ENCODE measurements around the gene TRAF3IP1.
"Not testable (repeated sequence)": the region's sequence is repeated elsewhere in the genome, so short reads cannot be mapped to it uniquely, and the experiment has no call there.

Gene TRAF3IP1

DNA sequence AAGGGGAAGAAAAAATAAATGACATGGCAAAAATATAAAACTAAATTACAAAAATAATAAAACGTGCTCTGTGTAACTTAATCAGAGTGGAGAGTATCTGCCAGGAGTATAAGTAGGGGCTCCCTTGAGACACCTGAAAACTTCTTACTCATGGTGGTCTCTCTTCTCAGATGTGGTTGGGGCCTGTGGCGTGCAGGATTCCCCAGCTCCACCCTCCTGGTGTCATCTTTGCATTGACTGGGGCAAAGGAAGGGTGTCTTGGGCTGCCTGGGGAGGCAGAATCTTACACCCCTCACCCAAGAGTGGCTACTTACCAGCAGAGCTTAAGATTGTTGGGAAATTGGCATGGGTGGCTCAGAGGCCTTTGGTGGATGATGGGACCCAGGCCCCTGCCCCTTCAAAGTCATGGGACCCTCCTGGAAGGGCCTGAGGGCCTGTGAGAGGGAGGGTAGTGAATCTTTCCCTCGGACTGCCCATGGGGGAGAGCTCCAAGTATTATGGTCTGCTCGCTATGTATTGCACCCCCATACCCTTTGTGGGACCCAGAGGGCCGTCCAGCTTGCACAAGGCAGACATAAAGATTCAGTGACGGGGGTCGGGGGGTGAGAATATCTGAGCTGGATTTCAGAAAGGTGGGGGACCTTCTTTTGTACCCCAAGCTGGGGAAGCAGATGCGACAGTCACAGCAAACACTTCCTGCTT, 6.9 kb upstream of the TRAF3IP1 start:
- DNase-seq, result no peak

DNA sequence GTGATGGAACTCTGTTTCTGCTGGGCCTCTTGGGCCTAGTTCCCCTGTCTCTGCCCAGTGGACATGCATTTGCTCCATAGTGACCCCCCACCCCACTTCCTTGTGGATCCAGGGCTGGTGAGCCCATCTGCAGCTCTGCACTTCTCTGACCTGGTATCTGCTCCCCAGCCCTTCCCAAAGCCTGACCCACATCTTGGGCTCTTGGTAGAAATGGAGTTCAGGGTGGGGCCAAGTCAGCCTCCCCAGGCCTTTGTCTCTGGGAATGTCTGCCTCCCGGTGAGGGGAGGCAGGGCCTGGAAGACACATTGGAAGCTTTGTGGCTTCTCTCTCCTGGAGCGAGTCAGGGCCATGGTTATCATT, 6.3 kb upstream of the TRAF3IP1 start:
- no peak for DNase-seq

DNA sequence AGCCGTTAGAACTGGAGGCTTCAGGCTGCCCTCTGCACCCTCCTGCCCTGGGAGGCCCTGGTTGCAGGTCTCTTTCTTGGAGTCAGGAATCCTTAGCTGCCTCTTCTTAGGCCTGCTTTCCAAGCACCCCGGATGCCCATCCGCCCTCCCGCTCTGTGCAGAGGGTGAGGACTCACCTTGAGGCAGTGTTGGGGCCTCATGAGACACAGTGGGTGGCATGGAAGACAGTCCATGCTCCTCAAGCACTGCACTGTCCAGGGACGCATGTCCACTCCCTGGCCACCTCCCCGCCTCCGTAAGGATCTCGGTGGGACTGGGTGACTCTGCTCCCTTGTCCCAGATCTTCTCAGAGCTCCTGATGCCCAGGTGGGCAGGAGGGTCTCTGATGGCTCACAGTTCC, 5.7 kb upstream of the TRAF3IP1 start:
- DNase-seq, result no peak

DNA sequence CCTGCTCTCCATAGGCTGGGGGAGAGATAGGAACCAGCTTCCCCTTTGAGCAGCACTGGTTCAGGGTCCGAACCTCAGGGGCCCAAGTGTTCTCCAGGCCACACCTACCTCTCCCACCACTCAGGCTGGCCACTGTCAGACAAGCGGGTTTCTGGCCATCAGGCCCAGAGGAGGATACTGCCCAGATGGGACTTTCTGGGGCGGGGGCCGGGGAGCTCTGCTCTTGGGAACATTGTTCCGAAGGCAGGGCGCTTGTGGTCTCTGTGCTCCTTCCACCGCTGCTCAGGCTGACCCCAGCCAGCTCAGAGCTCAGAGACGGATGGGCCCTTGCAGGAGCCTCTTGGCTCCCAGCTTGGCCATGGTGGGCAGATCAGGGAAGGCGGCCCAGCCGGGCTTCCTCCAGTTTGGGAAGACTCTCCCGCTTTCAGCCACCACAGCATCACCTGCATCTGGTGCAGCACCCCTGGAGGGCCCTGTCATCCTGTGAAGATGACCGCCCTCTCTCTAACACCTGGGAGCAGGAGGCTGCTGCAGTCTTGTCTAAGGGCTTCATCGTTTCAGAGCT, 5.2 kb upstream of the TRAF3IP1 start:
- DNase-seq, result no peak

DNA sequence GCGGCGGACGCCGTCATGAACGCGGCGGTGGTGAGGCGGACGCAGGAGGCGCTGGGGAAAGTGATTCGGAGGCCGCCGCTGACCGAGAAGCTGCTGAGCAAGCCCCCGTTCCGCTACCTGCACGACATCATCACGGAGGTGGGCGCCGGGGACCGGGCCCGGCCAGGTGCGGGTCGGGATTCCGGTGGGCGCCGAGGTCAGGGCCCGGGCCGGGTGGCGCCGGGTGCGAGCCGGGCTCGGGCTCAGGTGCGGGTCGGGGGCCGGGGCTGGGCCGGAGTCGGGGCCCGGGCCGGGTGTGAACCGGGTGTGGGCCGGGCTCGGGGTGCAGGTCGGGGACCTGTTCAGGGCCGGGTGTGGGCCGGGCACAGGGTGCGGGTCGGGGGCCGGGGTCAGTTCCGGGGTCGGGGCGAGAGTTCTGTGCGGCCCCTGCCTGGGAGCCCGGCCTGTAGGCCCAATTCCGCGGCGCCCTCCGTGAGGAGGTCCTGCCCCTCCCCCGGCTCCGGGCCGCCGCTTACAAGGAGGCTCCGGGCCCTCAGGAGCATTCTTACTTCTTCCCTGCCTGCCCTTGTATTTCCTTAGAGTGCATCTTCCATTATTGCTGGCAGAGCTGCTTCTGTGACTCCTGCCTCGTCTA, 447 bp downstream of the TRAF3IP1 start:
- no peak for DNase-seq

DNA sequence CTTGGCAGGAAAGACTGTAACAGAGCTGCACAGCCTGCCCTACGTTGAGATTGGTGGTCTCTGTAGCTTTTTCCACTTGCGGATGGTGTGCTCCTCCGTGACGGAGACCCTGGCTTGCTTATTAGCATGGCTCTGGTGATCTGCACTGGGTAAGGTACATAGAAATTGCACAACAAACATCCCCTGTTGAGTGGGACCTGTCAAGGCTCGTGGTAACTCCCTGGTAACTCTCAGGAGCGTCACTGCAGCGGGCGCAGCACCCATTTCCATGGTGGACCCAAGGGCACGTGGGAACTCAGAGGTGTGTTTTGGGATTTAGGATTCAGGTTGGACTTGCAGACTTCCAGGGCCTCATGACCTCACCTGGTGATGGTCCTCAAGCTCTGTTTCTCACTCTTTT, 1.1 kb downstream of the TRAF3IP1 start:
- no peak for DNase-seq

DNA sequence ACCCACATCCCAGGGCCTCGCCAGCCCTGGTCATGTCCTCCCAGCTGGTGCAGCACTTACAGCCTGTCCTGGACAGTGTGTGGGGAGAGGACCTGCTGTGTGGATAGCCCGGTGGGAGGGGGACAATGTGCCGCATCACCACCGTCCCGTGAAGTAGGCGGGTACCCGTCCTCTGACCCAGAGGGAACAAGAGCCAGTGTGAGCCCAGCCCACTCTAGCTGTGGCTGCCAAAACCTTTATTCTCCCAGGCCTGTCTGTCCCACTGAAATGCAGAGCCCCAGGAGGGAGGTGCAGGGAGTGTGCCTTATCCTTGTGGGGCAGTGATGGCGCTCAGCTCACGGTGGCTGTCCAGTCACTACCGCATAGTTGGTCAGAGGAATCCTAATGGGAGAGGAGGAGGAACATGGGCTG, 1.7 kb downstream of the TRAF3IP1 start:
- DNase-seq, result no peak

DNA sequence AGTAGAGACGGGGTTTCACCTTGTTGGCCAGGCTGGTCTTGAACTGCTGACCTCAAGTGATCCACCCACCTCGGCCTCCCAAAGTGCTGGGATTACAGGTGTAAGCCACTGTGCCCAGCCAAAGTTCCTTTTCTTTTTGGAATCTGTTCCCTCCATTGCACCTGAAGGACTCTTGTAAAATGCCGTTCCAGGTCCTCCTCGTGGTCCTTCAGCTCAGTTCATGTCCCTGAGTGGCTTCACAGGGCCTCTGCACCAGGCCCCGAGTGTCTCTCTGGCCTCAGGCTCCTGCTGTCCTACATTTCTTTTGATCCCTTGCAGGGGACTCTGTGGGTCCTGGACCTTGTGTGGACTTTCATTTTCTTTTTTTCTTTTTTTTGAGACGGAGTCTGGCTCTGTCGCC, 3.9 kb downstream of the TRAF3IP1 start:
- DNase-seq, result not testable (repeated sequence)

DNA sequence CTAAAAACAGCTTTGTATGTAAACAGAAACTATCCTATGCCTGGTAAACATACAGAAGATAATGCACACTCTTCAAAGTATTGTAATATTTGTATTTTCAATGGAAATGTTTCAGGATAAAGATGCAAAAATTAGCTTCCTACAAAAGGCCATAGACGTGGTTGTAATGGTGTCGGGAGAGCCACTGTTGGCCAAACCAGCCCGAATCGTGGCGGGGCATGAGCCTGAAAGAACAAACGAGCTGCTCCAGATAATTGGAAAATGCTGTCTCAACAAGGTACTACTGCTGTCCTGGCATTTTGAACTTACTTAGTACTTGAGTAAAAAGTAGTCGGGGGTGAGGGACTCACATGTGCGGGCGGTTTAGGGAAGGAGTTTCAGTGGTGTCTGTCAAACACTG, 5.4 kb downstream of the TRAF3IP1 start:
- no peak for DNase-seq

DNA sequence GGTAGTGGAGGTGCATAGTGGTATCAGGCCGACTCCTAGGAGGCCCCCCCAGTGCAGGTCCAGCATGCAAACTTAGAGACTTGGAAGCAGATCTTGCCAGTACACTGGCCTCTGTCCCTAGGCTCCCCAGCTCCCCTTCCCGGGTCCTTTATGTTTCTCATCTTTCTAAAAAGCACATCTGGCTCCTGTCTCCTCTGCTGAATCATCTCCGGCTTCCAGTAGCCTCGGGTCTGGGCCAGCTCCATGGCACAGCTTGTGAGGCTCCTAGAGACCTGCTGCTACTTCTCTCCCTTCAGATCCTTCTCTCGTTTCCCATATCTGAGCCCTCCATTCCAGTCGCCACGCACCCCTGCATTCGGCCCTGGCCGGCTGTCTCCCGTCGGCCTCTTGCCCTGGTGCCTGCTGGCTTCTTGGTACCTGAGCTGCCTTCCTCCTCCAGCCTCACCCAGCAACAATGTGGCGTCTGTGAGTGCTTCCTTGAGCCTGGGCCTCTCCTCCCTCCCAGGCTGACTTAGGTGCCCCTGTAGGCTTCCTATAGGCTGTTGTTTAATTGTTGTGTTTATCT, 6.6 kb downstream of the TRAF3IP1 start:
- no peak for DNase-seq

DNA sequence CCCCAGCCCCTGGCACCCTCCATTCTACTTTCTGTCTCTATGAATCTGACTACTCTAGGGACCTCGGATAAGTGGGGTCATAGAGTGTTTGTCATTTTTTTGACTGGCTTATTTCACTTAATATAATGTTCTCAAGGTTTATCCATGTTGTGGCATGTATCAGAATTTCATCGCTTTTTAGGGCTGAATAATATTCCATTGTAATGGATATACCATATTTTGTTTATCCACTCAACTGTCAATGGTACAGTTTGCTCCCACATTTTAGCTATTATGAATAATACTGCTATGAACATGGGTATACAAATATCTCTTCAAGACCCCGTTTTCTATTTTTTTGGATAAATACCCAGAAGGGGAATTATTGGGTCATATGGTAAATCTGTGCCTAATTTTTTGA, 7.4 kb downstream of the TRAF3IP1 start:
- DNase-seq, result no peak

DNA sequence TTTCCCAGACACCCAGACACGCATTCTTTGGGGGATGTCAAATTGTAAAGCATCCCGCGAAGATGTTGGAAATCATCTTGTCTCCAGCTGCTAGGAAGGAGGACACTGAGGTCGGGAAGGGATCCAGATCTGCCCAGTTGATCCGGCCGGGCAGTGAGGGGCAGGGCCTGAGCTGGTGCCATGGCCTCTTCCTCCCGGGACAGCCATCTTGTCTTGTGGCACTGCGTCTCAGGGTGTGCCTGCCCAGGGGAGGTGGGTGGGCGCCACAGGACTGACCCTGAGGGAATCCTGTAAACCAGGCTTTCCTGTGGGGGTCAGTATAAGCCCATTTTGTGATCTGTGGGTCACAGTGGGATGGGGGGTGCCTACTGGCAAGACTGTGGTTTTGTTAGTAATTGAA, 10.1 kb downstream of the TRAF3IP1 start:
- no peak for DNase-seq

DNA sequence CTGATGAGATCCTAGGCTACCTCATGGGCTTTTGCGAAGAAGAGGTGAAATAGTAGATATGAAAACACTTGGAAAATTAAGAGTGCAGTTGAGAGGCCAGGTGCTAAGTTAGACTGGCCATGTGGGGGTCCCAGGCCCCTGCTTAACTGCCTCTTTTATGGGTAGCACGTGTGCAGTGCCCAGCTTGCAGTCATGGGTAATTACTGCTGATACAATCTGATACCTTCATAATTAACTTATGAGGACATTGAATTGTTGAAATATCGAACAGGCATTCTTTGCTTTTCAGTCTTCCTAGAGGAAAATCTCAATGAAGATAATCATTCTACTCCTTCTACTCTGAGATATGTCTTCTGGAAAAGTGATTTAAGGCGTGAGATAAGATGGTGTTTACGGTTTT, 11.6 kb downstream of the TRAF3IP1 start:
- no peak for DNase-seq

DNA sequence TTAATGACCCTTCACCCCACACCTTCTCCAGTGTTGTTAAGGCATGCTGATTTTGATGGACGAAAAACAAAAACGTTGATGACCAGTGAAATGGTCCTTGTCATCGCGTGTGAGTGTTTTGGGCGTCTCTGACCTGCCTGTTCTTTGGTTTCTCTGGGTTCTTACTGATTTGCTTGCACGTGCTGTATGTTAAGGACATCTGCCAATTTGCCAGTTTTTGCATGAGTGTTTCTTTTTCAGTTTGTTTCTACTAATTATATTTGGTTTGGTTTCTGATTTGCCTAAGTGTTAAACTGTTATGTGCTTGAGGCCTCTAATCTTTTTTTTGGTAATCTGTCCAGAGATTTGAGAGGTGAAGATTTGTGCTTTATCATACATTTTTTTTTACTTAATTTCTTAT, 14.6 kb downstream of the TRAF3IP1 start:
- no peak for DNase-seq

DNA sequence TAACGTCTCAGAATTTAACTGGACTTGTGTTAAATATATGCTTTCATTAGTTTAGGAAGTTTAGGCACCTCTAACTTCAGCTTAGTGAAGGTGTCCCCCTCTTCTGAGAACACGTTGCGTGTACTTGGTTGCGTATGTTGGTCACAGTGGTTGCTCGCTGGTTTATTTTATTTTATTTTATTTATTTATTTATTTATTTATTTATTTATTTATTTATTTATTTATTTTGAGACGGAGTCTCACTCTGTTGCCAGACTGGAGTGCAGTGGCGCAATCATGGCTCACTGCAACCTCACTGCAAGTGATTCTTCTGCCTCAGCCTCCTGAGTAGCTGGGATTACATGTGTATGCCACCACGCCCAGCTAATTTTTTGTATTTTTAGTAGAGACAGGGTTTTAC, 15.3 kb downstream of the TRAF3IP1 start:
- DNase-seq, result not testable (repeated sequence)

DNA sequence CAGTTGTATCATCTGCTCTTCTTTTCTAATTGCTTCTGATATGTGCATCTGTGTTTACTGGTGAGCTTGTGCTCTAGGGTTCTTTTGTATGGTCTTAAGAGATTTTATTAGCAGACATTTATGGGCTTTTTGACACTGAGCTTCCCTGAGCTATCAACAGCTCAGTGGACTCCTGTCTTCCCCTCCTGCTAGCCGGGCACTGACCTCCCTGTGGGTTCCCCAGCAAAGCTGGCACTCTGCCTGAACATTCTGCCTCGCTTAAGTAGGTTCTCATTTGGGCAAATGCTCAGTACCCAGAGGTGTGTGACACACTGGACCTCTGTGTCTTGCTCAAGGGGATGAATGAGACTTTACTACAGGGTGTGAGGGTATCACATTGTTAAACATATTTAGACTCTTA, 15.8 kb downstream of the TRAF3IP1 start:
- no peak for DNase-seq

DNA sequence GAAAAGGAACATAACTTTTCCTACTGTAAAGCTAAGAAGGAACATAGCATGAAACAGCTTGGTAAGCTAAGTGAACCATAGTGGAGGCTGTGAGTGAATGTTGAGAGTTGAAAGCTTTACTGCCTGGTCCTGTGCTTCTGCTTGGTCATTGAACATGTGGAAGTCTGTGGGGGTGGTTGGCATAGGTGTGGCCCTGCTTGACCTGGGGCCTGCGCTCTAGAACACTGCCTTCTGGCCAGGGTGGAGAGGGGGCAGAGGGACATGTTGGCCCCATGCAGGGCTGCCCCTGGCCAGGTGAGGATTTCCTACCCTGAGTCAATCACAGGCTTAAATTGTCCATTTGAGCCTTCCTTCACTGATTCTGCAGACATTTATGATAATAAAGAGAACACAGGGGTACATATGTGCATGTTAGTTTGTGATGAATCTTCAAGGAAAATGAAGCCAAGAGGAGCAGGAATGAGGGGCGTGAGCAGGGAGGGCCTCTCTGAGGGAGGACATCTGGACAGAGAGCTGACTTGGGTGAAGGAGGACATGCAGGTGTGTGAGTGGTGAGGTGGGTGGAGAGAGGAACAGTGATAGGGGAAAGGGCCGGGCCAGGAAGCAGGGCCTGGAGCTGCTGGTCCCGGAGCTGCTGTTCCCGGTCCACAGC, 16.6 kb downstream of the TRAF3IP1 start:
- DNase-seq, result no peak

DNA sequence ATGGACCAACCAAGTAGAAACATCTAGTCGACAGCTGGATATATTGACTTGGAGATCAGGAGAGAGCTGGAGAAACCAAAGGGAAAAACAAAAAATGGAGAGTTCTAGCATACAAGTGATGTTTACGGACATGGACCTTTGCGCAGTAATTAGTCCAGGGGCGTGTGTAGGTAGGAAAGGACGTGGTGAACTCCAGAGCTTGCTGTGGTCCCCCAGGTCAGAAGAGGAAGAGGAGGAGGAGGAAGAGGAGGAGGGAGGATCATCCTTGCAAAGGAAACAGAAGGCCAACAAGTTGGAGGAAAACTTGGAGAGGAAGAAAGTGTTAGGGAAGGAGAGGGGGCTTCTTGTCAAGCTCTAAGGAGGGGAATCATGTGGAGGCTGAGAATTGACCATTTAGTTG, 17.5 kb downstream of the TRAF3IP1 start:
- no peak for DNase-seq

DNA sequence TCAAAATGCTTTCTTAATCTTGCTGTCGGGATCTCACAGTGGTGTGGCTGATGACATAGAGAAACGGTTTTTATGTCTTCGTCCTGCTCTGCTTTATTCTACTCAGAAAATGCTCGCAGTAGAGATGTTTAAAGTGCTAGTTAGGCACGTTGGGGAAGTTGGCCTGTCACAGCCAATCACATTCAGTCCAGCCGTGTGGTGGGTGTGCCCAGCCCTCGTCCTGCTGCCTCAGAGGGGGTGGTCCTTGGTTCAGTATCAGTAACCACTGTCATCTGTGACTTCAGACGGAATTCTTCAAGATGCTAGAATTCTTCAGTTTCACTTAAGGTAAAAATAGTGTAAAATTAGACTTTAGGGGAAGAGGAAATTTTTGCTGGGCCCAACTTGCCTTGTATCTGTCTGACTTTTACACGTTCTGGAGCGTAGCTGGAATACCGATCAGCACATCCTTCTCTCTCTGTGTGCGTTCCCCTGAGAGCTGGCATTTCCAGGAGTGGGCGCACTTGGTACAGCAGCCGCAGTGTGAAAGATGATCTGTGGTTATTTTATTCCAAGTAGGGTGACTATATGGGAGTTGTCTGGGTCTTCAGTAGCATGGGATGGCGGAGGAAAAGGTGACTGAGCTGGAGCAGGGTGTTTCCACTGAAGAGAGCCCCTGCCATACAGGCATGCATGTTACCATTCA, 18.5 kb downstream of the TRAF3IP1 start:
- no peak for DNase-seq

DNA sequence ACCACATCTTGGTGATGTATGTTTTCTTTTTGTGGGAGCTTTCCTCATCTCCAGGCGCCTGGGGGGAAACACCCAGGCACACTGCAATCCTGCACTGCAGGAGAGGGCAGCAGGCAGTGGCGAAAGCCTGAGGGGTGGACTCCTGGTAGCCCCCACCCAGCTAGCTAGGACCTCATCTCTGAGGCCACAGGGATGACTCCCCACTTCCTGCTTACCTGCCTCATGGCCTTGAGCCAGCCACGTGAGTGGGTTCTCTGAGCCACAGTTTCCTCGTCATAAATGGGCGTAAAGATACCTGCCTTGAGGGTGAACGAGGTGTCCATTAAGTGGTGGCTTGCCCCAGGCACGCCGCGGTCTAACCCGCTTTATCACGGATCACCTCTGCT, 19.1 kb downstream of the TRAF3IP1 start:
- DNase-seq, result no peak

DNA sequence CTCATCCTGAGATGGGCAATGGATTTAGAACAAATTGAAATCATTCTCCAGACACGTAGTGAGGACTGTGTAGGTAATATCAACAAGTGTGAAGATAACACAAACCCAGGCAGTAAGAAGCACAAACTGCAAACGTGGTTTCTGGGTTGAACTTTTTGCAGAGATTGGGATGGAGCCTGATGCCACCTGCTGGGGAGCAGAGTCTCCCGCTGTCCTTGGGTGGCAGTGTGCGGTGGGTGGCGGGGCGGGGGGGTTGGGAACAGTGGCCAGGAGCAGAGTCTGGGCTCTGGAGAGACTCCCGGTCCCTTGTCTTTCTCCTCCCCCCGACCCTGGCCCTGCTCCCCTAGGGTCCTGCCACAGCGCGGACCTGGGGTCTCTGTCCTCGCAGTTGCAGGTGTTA, 19.5 kb downstream of the TRAF3IP1 start:
- DNase-seq, result no peak

DNA sequence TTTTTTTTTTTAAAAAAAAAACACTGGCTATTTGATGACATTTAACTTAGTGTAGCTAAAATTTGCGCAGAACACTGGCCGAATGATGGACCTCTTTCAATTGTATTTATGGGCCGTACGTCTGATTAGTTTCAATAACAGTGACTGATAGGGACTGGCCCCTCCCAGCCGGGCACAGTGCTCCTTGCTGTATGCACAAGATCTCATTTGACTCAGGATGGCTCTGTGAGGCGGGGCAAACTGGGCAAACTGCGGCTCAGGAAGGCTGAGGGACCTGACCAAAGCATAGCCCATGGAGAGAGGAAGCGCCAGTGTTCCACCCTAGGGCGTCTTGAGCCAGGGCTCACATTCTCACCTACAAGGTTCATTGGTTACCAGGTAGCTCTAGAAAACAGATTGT, 21.2 kb downstream of the TRAF3IP1 start:
- no peak for DNase-seq

DNA sequence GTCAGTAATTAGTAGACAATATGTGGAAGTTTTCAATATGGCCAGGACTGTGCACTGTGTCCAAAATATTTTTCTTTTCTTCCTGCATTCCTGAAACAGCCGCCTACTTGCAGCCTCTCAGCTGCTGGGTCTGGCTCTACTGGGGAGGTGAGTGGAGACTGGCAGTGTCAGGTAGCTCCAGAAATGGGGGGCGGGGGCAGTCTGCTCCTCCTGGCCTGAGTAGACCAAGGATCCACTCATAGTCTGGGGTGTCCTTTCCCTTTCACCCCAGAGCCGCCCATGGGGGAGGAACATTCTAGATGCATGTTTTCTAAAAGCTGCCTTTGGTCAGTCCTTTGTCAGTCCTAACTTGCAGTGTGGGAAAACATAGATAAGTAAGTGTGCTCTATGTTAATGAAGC, 23.7 kb downstream of the TRAF3IP1 start:
- DNase-seq, result no peak
